GM19035 (cell line): ENCODE measurements around the gene CNKSR3.

ENCODE experiments used
- ATAC-seq: cut with Tn5 transposase; IDR thresholded peaks from one replicate; pipeline ENCODE4 v1.9.1; 2021; ENCODE audit not compliant: unreplicated experiment

Gene CNKSR3

DNA sequence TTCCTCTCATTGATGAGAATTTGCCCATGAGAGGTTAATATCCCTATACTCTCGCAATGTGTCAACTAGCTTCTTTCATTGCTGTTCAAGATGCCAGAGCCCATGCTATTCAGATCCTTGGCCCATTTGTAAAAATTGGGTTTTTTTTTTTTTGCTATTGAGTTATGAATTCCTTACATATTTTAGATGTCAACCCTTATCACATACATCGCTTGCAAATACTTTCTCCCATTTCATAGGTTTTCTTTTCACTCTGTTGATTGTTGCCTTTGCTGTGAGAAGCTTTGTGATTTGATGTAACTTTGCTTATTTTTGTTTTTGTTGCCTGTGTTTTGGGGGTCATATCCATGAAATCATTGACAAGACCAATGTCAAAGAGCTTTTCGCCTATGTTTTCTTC is 121.7 kb downstream of the CNKSR3 start:
- no peak for ATAC-seq

- ATAC-seq, result no peak
Measured at GRCh38 chr6:154386848-154387717, 123.4 kb downstream of the CNKSR3 start.

DNA sequence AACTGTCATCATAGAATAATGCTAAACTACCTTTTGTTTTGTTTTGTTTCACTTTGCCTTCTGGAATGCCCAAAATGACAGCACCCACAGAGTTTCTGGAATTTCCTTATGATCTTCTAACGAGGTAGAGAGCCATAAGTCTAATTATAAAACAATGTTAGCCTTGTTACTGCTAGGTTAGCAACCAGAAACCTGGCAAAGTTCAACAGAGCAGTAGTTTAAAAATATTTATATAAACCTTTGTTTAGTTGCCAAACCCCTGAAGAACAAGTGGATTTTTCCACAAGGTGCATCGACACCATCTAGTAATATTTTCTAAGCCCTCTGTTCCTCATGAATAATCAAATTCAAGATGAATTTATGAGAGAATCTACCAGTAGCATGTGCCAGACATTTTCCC is 126.3 kb downstream of the CNKSR3 start:
- ATAC-seq, result no peak

- no peak for ATAC-seq
Measured at GRCh38 chr6:154383273-154383672, 127.2 kb downstream of the CNKSR3 start.

DNA sequence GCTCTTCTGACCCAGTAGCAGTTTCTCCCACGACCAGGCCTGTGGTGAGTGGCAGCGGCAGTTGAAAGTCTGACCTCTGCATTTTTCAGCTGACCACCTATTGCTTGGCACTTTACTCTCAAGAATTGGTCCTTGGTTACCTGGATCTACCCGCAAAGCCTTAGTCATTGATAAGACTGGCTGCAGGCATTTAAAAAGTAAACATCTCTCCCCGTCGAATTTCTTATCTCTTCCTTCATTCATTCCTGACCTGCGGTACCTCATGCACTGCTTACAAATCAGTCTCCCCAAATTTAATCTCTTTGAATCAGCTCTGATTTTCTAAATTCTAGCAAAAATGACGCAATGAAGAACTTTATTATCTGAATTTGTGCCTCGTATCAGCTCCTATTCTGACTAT is 127.7 kb downstream of the CNKSR3 start:
- no peak for ATAC-seq

DNA sequence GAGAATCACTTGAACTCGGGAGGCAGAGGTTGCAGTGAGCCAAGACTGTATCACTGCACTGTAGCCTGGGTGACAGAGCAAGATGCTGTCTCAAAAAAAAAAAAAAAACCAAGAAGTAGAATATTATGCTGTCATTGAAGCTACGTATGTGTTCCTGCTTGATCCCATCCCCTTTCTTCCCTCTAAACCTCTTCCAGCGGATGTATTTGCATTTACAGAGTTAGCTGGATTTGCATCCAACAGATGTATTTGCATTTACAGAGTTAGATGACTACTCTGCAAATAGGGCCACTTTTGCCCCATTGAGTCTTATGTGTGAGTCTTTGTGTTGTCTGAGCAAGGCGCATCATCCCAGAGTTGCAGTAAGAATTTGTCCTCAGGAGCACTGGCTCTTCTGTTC is 128.9 kb downstream of the CNKSR3 start:
- ATAC-seq, result no peak

GRCh38 chr6:154380741-154381140 is 129.7 kb downstream of the CNKSR3 start:
- ATAC-seq, result no peak

GRCh38 chr6:154379585-154379984 is 130.9 kb downstream of the CNKSR3 start:
- ATAC-seq, result no peak

DNA sequence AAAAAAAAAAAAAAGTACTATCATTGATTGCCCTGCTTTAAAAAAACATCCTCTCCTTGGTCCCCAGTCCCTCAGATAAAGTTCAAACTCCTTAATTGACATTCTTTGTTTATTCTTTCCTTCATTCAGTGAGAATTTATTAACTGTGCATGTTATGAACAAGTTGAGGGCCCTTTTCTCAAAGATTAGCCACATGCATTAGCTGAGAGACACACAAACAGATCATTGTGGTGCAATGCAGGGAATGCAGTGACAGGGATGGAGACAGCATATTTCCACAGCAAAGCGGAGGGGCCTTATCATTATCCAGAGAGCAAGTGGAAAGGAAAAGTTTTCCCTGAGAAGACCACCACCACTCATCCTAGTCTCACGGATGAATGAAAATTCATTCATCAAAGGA is 132.0 kb downstream of the CNKSR3 start:
- no peak for ATAC-seq

GRCh38 chr6:154377726-154378125 is 132.8 kb downstream of the CNKSR3 start:
- no peak for ATAC-seq

DNA sequence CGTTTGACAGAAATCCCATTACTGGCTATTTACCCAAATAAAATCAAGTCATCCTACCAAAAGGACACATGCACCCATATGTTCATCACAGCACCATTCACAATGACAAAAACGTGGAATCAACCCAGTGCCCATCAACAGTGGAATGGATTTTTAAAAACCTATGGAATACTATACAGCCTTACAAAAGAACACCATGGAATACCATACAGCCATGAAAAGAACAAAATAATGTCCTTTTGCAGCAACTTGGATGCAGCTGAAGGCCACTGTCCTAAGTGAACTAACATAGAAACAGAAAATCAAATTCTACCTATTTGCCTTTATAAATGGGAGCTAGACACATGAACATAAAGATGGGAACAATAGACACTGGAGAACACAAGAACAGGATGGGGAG is 136.5 kb downstream of the CNKSR3 start:
- ATAC-seq, result no peak

DNA sequence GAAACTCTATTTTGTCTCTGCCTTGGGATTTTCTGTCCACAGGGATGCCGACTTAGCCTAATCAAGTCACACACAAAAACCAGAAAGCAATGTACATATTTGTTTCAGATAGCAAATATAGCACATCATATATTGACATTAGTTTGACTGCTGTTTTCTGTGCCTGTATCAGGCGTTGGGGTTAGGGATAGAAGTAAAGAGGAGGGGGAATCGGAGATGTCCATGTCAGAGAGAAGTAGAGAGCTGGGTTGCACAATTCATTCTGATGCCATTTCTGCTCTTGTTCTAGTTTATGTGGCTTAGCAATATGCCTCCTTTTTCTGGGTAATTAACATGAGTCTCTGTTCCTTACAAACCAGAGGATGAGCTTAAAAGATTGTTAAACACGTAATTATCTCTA is 139.2 kb downstream of the CNKSR3 start:
- no peak for ATAC-seq

DNA sequence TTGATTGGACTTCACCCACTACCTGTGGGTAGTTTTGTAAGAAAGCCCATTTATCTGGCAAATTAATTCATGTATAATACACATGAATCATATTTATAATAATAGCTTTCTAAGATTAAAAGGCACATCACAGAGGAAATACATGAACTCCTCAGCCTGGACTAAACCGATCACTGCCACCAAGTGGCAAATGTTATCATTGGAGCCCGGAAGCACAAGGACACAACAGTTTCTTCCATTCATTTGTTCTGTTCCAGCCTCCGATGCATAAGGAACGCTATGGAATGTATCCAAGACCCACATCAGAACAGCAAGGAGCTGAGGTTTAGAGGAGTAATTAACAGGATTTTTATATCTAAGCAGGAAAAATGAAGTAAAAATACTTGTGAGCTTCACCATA is 139.9 kb downstream of the CNKSR3 start:
- no peak for ATAC-seq

- no peak for ATAC-seq
Measured at GRCh38 chr6:154367839-154368695, 142.4 kb downstream of the CNKSR3 start.

DNA sequence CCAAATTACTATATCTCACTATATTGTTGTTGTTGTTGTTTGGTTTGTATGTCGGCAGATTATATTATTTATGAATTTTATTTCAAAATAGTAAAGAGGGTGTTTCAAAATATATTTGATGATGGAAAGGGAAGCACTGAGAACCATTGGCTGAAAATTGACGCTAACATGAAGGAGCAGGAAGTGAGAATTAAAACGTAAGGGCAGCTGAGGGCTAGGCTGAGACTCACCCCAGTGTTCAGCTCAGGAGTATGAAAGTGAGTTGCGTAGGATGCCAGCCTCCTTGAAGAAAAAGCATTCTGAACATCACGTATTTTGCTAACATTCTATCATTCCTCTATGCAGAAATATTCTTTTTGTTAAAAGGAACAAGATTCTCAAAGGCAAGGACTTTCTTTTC is 143.1 kb downstream of the CNKSR3 start:
- no peak for ATAC-seq

DNA sequence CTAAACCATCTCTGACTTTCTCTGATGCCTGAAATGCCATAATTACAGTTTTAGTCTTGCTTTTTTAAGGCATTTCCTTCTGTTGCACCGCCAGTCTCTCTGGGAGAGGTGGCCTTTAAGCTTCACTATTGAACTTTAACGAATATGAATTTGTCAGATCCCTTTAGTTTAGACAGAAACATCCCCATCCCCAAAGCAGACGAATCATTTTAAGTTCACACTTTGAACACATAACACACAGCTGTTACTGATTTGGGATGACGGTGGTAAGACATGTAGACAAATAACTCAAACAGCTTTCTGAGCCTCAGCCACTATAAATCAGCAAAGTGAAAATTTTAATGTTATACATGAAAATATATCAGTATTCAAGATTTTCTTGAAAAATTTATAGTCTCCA is 146.7 kb downstream of the CNKSR3 start:
- no peak for ATAC-seq

DNA sequence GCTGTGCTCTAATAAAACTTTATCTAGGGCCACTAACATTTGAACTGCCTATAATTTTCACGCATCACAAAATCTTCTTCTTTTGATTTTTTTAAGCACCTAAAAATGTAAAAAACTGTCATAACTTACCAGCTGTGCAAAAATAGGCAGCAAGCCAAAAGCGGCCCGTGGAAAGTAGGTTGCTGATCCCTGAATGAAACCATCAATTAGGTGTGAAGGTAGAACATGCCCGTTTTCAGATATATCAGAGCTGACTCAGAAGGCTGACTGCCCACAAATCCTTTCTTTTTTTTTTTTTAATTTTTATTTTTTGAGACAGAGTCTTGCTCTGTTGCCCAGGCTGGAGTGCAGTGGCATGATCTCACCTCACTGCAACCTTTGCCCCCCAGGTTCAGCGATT is 149.0 kb downstream of the CNKSR3 start:
- no peak for ATAC-seq

GRCh38 chr6:154360476-154360875 is 150.0 kb downstream of the CNKSR3 start:
- no peak for ATAC-seq

GRCh38 chr6:154359679-154360078 is 150.8 kb downstream of the CNKSR3 start:
- ATAC-seq, result no peak

DNA sequence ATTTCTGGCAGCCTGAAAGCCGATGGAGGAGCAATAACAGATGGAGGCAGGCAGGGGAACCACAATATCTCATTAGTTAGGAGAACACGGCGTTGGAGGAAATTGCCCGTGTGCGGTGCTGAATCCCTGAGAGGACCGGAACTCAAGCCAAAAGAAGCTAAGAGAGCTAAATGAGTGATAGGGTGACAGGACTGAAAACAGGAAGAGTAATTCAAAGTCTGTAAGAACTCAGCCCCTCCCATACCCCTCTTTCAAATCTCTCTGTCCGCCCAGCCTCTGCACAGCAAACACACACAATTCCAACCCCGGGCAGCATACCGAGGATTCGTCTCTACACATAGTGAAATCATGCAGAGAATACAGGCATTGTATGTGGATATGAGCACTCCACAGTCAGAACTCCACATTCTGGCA is 151.3 kb downstream of the CNKSR3 start:
- ATAC-seq, result no peak

- ATAC-seq, result no peak
Measured at GRCh38 chr6:154358019-154358545, 152.4 kb downstream of the CNKSR3 start.

DNA sequence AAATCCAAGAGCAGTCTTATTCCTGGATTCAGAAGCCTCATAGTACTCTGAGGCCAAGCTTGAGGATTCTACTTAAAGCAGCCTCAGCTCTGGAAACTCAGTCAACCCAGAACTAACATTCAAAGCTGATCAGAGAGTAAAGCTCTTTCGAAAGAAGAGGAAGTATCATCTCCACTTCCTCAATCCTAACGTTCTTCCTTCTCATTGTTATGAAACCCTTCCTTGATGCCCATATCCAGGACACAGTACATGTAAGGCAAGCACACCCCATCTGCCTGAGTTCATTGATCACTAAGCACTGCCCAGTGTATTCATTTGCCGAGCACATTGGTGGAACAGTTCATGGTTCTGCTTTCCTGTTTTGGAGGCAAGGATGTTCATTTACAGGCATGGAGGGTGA is 153.8 kb downstream of the CNKSR3 start, which contains the start of gene IPCEF1:
IPCEF1 (minus strand) TSS at position 114 of the 400 bp plus-strand sequence. CDS start 90,856 bp downstream, outside the sequence.
- no peak for ATAC-seq
